ENCODE measurements around the gene SPIC. TPM values are rescaled to one million over a fixed set of nuclear protein-coding genes. Genes with fewer than 3 reads are reported as not detected.
A peak's percentile ranks its signal among the peaks of the same experiment; 100 is the strongest.
"Not testable (repeated sequence)": the region's sequence is repeated elsewhere in the genome, so short reads cannot be mapped to it uniquely, and the experiment has no call there.

The SPIC gene
- not detected in 2 replicates for total RNA-seq (2014; rRNA removed; shearing (Covaris generic))

DNA sequence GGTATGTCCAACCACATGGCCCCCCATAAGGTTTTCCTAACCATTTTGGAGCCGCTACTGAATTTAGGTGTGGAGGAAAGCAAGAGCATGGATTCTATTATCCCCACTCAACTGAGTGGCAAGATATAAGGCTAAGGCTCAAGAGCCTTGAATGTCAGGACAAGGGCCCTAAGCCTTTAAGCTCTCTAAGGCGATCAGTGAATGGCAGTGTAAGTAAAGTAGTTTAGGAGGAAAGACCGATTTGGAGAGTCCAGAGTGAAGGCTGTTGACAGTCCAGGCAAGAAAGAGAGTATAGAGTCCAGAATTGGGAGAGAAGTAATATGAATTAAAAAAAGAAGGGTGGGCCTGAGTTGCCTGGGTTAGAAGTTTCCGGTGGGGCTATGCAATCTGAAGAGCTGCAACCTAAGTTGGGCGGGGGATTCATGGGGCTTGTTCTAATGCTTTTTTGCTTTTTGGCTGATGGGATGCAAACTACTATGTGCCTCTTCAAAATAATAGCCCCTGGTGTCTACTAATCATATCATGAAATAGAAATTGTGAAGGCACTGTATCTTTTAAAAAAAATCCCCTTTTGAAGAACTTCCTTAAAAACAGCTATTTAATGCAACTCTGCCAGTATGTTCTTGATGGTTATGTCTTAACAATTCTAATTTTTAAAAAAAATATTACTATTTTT is at the start of gene SPIC:
TSS of gene SPIC (plus strand) at position 626 of the 676 bp plus-strand sequence. CDS start 1,569 bp downstream, outside the sequence.
- no peak for DNase-seq (ENCODE audit: low read depth)

DNA sequence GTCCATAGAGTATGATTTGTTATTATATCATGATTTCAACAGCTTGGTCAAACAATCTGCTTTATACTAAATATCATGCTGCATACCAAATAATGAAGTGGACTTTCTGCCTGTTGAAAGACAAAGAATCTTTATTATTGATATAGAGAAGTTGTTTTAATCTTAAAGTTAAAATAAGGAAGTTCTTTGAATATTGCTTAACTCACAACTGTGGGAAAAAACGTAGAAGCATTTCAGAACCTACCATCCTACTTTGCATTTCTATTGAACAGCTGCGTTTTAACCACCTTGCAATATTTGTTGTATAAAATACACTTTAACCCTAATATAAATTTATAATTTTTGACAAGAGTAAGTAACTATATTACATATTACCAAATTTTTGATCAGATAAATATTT is 44.7 kb upstream of the SPIC start:
- no peak for DNase-seq (ENCODE audit: low read depth)

DNA sequence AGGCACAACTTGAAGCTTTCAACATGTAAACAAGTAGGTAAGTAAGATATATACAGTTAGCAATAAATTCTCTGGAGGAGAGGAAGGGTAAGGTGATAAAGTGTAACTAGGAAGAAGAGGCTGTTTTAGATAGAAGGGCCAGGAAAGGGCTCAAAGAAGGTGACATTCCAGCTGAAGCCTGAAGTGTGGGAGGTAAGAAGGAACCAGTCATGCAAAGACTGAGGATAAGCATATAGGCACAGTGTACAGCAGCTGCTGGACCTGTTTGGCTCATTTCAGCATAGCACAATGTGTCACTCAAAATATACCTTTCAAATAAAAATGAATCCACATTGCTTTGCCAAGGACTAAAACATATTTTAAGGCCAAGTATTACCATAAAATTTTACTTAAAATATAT is 39.0 kb upstream of the SPIC start:
- DNase-seq (ENCODE audit: low read depth): no peak

DNA sequence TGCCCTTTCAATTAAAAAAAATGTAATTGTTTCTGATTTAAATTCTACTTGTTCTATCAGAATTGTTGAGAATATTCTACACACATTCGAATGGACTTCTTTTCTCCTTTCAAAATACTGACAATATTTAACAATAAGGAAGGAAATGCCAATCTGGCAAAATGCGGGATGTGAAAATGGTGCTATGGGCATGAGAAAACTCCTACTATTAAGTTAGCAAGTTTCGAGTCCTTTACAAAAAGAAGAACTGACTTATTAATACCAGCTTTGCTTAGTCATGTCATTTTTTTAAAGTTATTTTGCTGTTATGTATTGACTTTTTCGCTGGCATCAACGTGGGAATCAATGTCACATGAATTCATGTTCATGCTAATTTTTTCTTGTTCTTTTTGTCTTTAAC is 35.9 kb upstream of the SPIC start:
- DNase-seq (ENCODE audit: low read depth): no peak

DNA sequence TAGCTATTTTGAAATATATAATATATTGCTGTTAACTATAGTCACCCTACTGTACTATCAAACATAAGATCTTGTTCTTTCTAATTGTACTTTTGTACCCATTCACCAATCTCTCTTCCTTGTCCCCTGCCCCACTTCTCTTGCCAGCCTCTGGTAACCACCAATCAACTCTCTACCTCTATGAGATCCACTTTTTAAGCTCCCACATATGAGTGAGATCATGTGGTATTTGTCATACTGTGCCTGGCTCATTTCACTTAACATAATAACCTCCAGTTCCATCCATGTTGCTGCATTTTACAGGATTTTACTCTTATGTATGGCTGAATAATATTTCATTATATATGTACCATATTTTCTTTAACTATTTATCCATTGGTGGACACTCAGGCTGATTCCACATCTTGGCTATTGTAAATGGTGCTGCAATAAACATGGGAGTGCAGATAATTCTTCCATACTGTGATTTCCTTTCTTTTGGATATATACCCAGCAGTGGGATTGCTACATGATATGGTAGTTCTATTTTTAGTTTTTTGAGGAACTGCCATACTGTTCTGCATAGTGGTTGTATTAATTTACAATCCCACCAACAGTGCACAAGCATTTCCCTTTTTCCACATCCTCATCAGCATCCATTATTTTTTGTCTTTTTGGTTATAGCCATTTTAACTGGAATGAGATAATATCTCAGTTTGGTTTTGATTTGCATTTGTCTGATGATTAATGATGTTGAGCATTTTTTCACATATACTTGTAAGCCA is 33.5 kb upstream of the SPIC start:
- DNase-seq (ENCODE audit: low read depth): no peak

DNA sequence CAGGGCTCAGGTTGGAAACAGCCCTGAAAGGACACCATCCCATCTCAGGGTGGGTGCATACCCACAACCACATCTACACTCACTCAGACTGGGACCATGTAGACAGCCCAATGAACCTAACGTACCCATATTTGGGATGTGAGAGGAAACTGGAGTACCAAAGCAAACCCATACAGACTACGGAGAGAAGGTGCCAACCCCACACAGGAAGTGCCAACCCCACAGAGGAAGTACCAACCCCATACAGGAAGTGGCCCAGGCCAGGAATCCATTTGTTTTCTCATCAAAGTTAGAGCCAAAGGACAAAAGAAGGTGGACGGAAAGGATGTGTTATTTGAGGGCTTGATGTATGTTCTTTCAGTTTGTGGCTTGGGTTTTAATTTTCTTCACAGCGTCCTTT is 19.5 kb upstream of the SPIC start:
- DNase-seq (ENCODE audit: low read depth): no peak

DNA sequence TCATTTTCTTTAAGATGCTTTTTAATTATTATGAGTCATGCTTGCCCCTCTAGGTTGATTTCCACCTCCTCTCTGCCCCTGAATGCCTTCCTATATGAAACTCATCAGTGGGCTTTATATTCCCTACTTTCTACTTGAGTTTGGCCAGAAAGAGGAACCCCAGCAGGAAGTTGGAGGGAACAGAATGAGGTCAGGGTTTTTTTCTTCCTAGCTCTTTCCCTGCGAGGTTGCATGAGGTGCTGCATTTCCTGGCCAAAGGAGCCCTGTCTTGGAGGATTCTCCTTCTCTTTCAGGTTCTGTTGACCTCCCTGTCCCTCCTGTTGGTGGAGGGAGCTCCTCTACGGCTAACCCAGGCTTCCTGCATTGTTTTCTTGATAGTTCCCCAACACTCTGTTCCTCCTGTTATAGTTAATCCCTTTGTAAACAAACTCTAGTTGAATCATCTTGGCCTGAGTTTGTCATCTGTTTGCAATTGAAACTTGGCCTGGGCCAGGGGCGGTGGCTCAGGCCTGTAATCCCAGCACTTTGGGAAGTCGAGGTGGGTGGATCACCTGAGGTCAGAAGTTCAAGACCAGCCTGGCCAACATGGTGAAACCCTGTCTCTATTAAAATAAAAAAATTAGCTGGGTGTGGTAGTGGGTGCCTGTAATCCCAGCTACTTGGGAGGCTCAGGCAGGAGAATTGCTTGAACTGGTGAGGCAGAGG is 15.3 kb upstream of the SPIC start:
- DNase-seq (ENCODE audit: low read depth): peak; percentile 31

DNA sequence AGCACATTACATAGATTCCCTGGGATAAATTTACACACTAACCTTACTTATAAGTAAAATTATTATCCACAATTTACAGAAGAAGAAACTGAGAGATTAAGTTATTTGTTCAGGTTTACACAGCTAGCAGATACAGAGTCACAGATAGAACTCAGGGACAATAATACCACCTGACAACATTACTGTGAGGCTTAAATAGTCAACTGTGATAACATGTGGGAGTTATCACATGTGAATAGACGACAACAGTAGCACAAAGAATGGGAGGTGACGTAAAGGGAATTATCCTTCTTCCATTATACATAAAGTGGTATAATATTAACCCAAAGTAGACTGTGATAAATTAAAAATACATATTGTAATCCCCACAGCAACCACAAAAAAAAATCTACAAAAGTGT is 6.2 kb upstream of the SPIC start:
- DNase-seq (ENCODE audit: low read depth): no peak

DNA sequence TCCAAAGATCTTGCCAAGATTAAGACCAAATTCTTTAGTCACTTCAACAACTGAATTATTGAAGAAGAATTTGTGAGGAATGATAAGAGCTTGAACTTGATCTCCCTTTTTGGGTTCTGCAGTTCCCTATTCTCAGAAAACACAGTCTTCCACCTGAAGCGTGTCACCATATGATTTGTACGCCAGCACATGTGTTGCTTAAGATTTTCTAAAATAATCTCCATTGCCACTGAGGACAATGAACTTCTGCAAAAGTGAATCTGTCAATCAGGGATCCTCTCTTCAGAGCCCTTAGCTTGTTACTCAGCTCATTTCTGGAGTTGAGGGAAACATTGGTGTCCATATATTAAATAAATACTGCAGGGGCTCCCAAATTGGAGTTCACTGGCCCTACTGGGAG is 4.2 kb upstream of the SPIC start:
- no peak for DNase-seq (ENCODE audit: low read depth)

DNA sequence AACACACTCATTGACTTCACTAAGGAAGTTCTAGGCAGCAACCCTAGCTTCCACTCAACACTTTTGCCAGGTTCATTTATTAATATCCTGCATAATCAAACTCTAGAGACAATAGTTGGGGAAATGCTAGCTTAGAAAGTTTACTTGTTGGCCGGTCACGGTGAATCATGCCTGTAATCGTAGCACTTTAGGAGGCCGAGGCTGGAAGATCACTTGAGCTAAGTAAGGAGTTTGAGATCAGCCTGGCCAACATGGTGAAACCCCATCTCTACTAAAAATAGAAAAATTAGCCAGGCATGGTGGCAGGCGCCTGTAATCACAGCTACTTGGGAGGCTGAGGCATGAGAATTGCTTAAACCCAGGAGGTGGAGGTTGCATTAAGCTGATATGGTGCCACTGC is 3.3 kb upstream of the SPIC start:
- DNase-seq (ENCODE audit: low read depth): not testable (repeated sequence)

DNA sequence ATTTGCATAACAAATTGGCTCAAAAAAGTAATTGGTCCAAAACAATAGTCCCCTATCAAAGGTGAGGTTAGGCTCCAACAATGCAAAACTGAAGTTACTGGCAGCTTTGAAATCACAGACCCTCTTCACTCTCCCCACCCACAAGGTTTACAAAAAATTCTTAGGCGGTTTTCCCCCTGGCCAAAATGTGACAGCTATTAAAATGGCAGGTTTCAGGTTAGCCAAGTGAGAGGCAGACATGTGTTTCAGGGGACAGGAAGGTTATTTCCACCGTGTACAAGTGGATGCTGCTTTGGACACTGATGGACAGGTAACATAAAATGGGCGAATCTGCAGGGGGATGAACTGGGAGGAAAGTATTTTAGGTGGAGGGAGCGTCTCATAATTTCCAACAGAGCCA is 888 bp upstream of the SPIC start:
- DNase-seq (ENCODE audit: low read depth): no peak

DNA sequence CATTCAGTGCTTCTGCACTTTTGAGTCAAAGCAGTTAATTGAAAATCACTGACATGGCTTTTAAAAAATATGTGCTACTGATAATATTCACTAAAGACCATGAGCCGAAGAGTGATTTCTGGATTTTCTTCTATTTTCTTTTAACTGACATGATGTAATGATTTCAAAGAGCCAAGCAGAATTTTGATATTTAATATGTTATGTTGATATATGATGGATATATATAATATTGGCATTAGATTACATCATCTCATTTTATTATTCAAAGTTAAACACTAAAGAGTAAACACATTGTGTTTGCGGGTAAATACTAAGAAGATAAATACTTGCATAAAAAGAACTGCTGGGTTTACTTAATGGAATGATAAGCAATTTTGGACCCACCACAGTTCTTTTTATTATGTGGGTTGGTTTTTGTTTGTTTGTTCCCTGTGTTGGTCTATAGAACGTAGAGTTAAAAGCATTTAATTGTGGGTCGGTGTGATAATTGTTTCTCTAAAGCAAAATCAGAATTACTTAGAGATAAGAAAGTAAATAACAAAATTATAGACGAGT is 692 bp downstream of the SPIC start:
- no peak for DNase-seq (ENCODE audit: low read depth)

DNA sequence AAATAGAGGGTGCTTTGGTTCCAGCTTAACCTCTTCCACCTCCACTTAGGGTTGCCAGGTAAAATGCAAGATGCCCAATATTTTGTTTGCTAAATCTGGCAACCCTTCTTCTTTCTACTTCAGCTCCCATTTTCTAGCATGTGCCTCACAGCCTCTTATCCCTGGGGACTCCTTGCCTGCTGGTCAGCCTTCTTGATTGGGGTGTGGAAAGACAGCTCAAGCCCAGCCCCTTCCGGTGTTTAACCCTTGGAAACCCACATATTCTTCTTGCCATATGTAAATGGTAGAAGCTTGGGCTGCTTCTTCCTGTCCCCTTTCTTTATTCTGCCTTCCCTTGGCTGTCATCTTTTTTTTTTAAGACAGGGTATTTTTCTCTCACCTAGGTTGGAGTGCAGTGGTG is 5.7 kb downstream of the SPIC start:
- DNase-seq (ENCODE audit: low read depth): no peak

DNA sequence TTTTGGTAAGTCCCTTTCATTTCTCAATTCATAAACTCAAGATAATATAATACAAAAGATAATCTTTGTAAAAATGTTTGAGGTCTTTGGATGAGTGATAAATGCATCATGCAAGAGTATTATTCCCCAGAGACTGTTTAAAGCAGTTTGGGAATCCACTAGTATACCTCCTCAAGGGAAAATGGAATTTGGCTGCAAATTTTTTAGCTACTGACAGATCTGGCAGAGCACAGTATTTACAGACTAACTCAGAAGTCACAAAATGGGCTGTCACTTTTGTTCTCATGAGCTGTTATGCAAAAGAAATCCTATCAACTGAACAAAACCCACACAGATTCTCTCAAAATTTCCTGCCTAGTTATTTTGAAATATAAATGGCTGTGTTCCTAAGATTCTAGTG is 9.9 kb downstream of the SPIC start:
- no peak for DNase-seq (ENCODE audit: low read depth)

DNA sequence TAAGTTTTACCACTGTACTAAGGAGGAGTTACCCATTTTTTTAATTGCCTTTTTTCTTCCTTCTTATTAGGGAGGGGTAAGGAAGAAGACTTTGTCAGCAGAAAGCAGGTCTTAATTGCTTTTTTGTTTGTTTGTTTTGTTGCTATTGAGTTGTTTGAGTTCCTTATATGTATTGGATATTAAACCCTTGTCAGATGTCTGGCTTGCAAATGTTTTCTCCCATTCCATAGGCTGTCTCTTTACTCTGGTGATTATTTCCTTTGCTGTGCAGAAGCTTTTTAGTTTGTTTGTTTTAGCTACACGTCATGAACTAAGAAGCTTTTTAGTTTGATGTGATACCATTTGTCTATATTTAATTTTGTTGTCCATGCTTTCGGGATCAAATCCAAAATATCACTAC is 13.3 kb downstream of the SPIC start:
- DNase-seq (ENCODE audit: low read depth): no peak

DNA sequence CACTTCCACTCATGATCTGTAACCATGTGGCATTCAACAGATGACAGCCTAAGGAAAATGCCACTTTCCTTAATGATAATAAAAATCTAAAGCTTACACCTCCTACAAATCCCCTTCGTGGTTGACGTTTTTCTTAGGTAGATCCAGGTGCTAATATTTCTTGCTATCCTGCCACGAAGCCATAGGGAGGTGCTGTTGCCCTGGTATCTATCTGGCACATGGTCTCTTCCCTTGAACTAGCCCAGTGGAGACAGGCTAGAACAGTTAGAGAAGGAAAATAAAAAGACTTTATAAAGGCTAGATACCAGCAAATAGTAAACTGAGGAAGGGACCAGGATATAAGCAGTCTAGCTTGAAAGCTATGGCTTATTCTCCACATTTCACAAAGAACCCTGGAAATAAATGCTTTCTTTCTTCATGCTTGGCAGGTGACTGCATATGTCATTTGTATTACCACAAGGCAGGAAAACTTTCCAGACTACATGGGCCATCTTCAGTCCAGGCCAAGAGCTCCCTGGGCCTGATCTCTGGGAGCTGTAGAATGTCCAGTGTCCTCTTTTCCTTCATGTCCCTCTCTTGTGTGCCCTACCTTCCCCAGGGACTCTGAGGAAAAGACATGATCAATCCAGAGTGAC is 15.3 kb downstream of the SPIC start:
- DNase-seq (ENCODE audit: low read depth): no peak

DNA sequence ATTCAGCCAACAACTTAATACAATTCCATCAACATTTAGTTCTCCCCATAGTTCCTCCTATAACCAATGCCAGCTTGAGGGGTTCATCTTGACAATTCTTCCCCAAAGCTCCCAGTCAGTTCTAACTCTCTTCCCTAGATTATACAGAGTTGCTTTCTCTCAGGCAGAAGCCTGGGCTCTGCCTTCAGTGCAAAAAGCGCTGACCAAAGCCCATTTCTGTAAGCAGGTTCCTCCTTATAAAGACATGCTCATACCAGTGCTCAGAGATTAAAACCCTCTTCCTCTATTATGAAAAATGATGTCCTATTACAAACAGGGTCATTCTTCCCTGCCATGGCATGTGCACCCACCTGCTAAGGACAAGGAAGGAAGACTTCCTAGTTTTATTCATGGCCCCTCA is 16.2 kb downstream of the SPIC start:
- DNase-seq (ENCODE audit: low read depth): no peak

DNA sequence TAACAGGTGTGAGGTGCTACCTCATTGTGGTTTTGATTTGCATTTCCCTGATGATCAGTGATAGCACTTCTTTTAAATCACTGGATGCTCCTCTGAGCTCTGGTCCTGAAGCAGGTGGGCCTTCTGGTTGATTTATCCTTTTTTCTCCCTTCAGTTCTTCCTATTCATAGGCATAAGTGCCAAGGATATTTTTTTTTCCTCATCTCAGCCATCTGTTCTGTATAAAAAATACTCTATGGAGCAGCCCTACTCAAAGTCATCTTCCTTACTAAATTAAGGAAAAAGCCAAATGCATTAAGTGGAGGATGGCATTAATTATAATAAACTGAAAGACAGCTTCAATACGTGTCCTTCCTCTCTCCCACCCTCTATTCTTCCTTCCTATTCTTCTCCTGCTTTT is 18.4 kb downstream of the SPIC start:
- no peak for DNase-seq (ENCODE audit: low read depth)

DNA sequence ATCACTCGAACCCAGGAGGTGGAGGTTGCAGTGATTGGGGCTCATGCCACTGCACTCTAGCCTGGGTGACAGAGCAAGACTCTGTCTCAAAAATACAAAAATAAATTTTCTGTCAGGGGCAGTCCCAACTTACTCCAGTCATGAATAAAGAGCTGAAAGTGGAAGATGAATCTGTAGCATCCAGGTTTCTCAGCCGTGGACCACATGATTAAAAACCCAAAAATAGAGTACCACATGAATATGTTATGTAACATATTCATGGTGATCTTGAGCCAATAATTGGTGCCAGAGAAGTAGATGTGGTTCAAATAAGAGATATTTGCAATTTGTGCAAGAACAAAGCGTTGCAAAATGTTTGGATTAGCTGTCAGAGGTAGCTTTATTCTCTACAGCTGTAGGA is 23.1 kb downstream of the SPIC start:
- DNase-seq (ENCODE audit: low read depth): no peak

DNA sequence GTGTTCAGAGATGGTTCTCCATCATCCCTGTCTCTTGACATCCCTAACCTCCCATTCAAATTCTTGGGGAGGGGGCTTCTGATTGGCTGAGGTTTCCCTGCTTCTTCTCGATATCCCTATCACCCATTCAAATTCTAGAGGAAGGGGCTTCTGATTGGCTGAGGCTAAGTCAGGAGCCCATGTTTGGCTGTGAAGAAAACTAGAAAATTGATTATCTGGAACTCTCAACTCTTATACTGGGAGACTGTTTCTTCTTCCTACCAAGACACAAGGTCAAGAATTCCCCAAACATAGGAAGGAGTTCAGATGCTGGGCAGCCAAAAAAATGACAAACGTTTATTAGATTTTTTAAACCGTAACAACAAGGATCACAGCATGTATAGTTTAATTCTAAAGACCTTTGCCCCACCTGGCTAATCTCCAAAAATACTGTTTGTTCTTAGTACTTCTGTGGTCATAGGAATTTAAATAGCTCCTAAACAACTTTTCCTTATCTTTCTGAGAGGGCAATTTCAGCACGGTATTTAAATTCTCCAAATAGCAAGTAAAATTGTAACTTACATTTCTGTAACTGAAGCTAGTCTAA is 26.4 kb downstream of the SPIC start:
- DNase-seq (ENCODE audit: low read depth): no peak

DNA sequence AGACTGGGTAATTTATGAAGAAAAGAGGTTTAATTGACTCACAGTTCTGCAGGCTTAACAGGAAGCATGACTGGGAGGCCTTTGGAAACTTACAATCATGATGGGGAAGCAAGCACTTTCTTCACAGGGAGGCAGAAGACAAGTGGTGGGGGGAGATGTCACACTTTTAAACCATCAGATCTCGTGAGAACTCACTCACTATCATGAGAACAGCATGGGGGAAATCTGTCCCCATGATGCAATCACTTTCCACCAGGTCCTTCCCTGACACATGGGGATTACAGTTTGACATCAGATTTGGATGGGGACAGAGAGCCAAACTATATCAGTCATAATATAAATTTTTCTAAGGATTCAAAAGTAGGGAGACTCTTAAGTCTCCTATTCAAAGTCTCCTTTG is 46.0 kb downstream of the SPIC start:
- DNase-seq (ENCODE audit: low read depth): no peak

DNA sequence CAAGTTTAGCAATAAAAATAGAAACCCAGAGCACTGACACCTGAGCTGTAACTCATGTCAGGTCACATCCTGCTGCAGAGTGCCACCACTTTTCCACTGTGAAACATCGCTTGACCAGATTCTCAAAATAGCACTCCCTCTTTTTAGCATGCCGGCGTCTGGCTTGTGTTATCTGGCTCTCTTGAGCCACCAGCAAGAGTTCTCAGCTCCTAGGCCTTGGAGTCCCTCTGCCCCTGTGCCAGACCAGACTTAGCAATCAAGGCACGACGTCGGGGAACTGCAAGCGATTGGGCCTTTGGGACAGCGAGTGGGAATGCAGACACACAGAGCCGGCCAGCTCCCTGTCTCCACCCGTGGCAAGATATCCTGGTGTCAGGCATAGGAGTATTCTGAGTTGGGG is 52.5 kb downstream of the SPIC start:
- DNase-seq (ENCODE audit: low read depth): no peak
